PFSK-1 (cell line): Measurements from ENCODE around the gene CTAGE1.

ENCODE experiments used
- POLR2AphosphoS5 ChIP-seq: IDR thresholded peaks from 2 replicates; pipeline ENCODE4 v1.6.1; 2012; ENCODE audit warnings: low read depth, mild to moderate bottlenecking, control low read depth, low read length, moderate library complexity
- SIN3A ChIP-seq: IDR thresholded peaks from 2 replicates; pipeline ENCODE4 v1.6.1; 2012; ENCODE audit warnings: mild to moderate bottlenecking, low read length, moderate library complexity, borderline replicate concordance; ENCODE audit not compliant: insufficient read depth
- TAF1 ChIP-seq: IDR thresholded peaks from 2 replicates; pipeline ENCODE4 v1.6.1; 2012; ENCODE audit warnings: low read length, control low read depth, borderline replicate concordance; ENCODE audit not compliant: insufficient read depth
- TF ChIP-seq, protein P1 (sequence below), 2 experiments: IDR thresholded peaks; 2 replicates each; pipeline versions ENCODE4 v1.6.1 to v1.8.0; 2011 to 2012; ENCODE audit warnings: low read depth in 2 of 2, low read length in 2 of 2, control low read depth in 1 of 2, inconsistent platforms in 1 of 2, mild to moderate bottlenecking in 1 of 2, moderate library complexity in 1 of 2; ENCODE audit not compliant: insufficient read depth in 1 of 2

DNA sequence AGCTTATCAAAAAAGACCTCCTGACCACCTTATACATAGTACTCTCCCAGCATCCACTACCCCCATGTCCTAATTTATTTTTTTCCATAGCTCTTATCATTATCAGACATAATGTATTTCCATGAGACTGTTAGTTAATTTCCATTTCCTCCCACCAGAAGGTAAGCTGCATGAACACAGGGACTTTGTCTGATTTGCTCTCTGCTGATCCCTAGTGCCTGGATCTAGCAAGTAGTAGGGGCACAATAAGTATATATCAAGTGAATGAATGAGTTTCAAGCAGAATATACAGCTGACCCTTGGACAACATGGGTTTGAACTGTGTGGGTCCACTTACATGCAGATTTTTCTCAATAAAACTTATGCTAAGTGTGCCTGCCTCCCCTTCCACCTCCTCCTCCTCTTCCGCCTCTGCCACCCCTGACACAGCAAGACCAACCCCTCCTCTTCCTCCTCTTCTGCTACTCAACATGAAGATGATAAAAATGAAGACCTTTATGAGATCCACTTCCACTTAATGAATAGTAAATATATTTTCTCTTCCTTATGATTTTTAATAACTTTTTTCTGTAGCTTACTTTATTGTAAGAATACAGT, 53.8 kb downstream of the CTAGE1 start:
- no peak for TF ChIP-seq POLR2AphosphoS5
- TF ChIP-seq SIN3A = no peak
- no peak for TF ChIP-seq TAF1
- TF ChIP-seq, protein P1, sequence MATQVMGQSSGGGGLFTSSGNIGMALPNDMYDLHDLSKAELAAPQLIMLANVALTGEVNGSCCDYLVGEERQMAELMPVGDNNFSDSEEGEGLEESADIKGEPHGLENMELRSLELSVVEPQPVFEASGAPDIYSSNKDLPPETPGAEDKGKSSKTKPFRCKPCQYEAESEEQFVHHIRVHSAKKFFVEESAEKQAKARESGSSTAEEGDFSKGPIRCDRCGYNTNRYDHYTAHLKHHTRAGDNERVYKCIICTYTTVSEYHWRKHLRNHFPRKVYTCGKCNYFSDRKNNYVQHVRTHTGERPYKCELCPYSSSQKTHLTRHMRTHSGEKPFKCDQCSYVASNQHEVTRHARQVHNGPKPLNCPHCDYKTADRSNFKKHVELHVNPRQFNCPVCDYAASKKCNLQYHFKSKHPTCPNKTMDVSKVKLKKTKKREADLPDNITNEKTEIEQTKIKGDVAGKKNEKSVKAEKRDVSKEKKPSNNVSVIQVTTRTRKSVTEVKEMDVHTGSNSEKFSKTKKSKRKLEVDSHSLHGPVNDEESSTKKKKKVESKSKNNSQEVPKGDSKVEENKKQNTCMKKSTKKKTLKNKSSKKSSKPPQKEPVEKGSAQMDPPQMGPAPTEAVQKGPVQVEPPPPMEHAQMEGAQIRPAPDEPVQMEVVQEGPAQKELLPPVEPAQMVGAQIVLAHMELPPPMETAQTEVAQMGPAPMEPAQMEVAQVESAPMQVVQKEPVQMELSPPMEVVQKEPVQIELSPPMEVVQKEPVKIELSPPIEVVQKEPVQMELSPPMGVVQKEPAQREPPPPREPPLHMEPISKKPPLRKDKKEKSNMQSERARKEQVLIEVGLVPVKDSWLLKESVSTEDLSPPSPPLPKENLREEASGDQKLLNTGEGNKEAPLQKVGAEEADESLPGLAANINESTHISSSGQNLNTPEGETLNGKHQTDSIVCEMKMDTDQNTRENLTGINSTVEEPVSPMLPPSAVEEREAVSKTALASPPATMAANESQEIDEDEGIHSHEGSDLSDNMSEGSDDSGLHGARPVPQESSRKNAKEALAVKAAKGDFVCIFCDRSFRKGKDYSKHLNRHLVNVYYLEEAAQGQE (IDR thresholded peaks at IDR 0.05; ENCODE audit: insufficient read depth in 1 of 2, low read depth in 2 of 2, low read length in 2 of 2) = no peak
